HepG2 (cell line): ENCODE data around the gene ALDH18A1. TPM values are rescaled to one million over a fixed set of nuclear protein-coding genes. Genes with fewer than 3 reads are reported as not detected.

ENCODE experiments used
- ATF1 ChIP-seq: IDR thresholded peaks from 2 replicates; pipeline ENCODE4 v1.6.1; 2016; ENCODE audit warnings: mild to moderate bottlenecking, control low read depth
- ATRX ChIP-seq: sonication (generic); formaldehyde crosslinking; IDR thresholded peaks from 2 replicates; pipeline ENCODE4 v1.4.0; 2020; ENCODE audit warnings: missing genetic modification reagents, borderline replicate concordance
- BCL6 ChIP-seq: IDR thresholded peaks from 2 replicates; pipeline ENCODE4 v1.6.1; 2016; ENCODE audit warnings: missing genetic modification reagents, missing compliant biosample characterization
- DNMT1 ChIP-seq: sonication (generic); formaldehyde crosslinking; IDR thresholded peaks from 2 replicates; pipeline ENCODE4 v1.5.1; 2020; ENCODE audit warnings: mild to moderate bottlenecking, missing genetic modification reagents
- HOXA3 ChIP-seq: sonication (generic); formaldehyde crosslinking; IDR thresholded peaks from 2 replicates; pipeline ENCODE4 v1.5.0; 2020; ENCODE audit warnings: missing genetic modification reagents
- MIXL1 ChIP-seq: IDR thresholded peaks from 2 replicates; pipeline ENCODE4 v1.6.1; 2016
- PATZ1 ChIP-seq: sonication (generic); formaldehyde crosslinking; IDR thresholded peaks from 2 replicates; pipeline ENCODE4 v1.4.0; 2020; ENCODE audit warnings: missing genetic modification reagents
- PAWR ChIP-seq: sonication (generic); formaldehyde crosslinking; IDR thresholded peaks from 2 replicates; pipeline ENCODE4 v1.4.0; 2020; ENCODE audit warnings: missing genetic modification reagents, mild to moderate bottlenecking, borderline replicate concordance
- PTBP1 ChIP-seq: fragments of 200-400 bp; formaldehyde crosslinking; IDR thresholded peaks from 2 replicates; pipeline ENCODE4 v1.6.1; 2018; ENCODE audit warnings: low read length, low read depth; ENCODE audit not compliant: poor library complexity, severe bottlenecking
- RXRB ChIP-seq: IDR thresholded peaks from 2 replicates; pipeline ENCODE4 v1.6.1; 2016; ENCODE audit warnings: borderline replicate concordance, missing genetic modification reagents, missing compliant biosample characterization
- SALL1 ChIP-seq: sonication (generic); formaldehyde crosslinking; IDR thresholded peaks from 2 replicates; pipeline ENCODE4 v1.8.0; 2022; ENCODE audit warnings: mild to moderate bottlenecking, missing genetic modification reagents
- SAP130 ChIP-seq: IDR thresholded peaks from 2 replicates; pipeline ENCODE4 v1.6.1; 2016; ENCODE audit warnings: low read depth
- ZBTB26 ChIP-seq: IDR thresholded peaks from 2 replicates; pipeline ENCODE4 v1.6.1; 2016; ENCODE audit warnings: missing compliant biosample characterization, missing genetic modification reagents, borderline replicate concordance
- ZBTB7A ChIP-seq: sonication (generic); formaldehyde crosslinking; IDR thresholded peaks from 2 replicates; pipeline ENCODE4 v1.8.0; 2022; ENCODE audit warnings: mild to moderate bottlenecking, missing genetic modification reagents
- ZFX ChIP-seq: sonication (generic); formaldehyde crosslinking; IDR thresholded peaks from 2 replicates; pipeline ENCODE4 v1.4.0; 2020; ENCODE audit warnings: mild to moderate bottlenecking, low read depth, missing genetic modification reagents, moderate library complexity
- ZIK1 ChIP-seq: sonication (generic); formaldehyde crosslinking; IDR thresholded peaks from 2 replicates; pipeline ENCODE4 v1.5.0; 2020; ENCODE audit warnings: mild to moderate bottlenecking, low read depth, missing genetic modification reagents, borderline replicate concordance
- ZNF10 ChIP-seq: sonication (generic); formaldehyde crosslinking; IDR thresholded peaks from 2 replicates; pipeline ENCODE4 v1.4.0; 2020; ENCODE audit warnings: mild to moderate bottlenecking, low read depth, missing genetic modification reagents, borderline replicate concordance
- ZNF121 ChIP-seq: sonication (generic); formaldehyde crosslinking; IDR thresholded peaks from 2 replicates; pipeline ENCODE4 v1.5.0; 2020; ENCODE audit warnings: mild to moderate bottlenecking, missing genetic modification reagents
- ZNF615 ChIP-seq: sonication (generic); formaldehyde crosslinking; IDR thresholded peaks from 2 replicates; pipeline ENCODE4 v1.5.0; 2020; ENCODE audit warnings: mild to moderate bottlenecking, missing genetic modification reagents, borderline replicate concordance
- ZNF644 ChIP-seq: IDR thresholded peaks from 2 replicates; pipeline ENCODE4 v1.6.1; 2016; ENCODE audit warnings: low read depth
- ZSCAN20 ChIP-seq: sonication (generic); formaldehyde crosslinking; IDR thresholded peaks from 2 replicates; pipeline ENCODE4 v1.4.0; 2020; ENCODE audit warnings: missing genetic modification reagents, mild to moderate bottlenecking, borderline replicate concordance
- ZSCAN22 ChIP-seq: sonication (generic); formaldehyde crosslinking; IDR thresholded peaks from 2 replicates; pipeline ENCODE4 v1.4.0; 2020; ENCODE audit warnings: mild to moderate bottlenecking, missing genetic modification reagents
- polyA plus RNA-seq, 8 experiments: library from polyadenylated mRNA; depleted of rRNA in 3 of 8; stranded (reverse) in 7 of 8; unstranded in 1 of 8; fragments of >200 nt; fragmentation: Illumina TruSeq in 4 of 8; extraction: Trizol in 4 of 8; gene quantifications; 2 replicates each; pipeline versions ENCODE4 v1.2.1 to v1.2.3, GENCODE V29; 2011 to 2016; ENCODE audit warnings: low read depth in 4 of 8, missing spikeins in 1 of 8, mixed read lengths in 1 of 8; ENCODE audit not compliant: insufficient read depth in 1 of 8
- total RNA-seq, 5 experiments: library from RNA; depleted of rRNA; stranded (reverse); fragments of >200 nt; fragmentation: Illumina TruSeq; extraction: Trizol; gene quantifications; 2 replicates each; pipeline ENCODE4 v1.2.3, GENCODE V29; 2016; ENCODE audit warnings: low read depth in 1 of 5
- TF ChIP-seq, protein P1 (sequence below): IDR thresholded peaks from 2 replicates; pipeline ENCODE4 v1.6.1; 2016
- TF ChIP-seq, protein P2 (sequence below), 2 experiments: sonication (generic) in 1 of 2; formaldehyde crosslinking in 1 of 2; IDR thresholded peaks; 2 replicates each; pipeline versions ENCODE4 v1.4.0 to v1.6.1; 2018 to 2020; ENCODE audit warnings: missing genetic modification reagents in 2 of 2, borderline replicate concordance in 1 of 2, low read depth in 1 of 2, mild to moderate bottlenecking in 1 of 2, missing biosample characterization in 1 of 2
- TF ChIP-seq, protein P3 (sequence below): sonication (generic); formaldehyde crosslinking; IDR thresholded peaks from 2 replicates; pipeline ENCODE4 v1.5.1; 2020; ENCODE audit warnings: mild to moderate bottlenecking, missing genetic modification reagents, moderate library complexity

Gene ALDH18A1
- total and polyA plus RNA-seq, 2 of the 13 experiments (the other 11 are each of a cell fraction or from before 2014, with no cell fraction given) = 180 to 263 TPM

- TF ChIP-seq ZNF615 (CRISPR knock-in tag) = no peak
- TF ChIP-seq, protein P1, sequence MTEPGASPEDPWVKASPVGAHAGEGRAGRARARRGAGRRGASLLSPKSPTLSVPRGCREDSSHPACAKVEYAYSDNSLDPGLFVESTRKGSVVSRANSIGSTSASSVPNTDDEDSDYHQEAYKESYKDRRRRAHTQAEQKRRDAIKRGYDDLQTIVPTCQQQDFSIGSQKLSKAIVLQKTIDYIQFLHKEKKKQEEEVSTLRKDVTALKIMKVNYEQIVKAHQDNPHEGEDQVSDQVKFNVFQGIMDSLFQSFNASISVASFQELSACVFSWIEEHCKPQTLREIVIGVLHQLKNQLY (CRISPR knock-in tag) = no peak
- no peak for TF ChIP-seq ZIK1 (CRISPR knock-in tag)
- TF ChIP-seq PTBP1 = no peak
- no peak for TF ChIP-seq ZNF10 (CRISPR knock-in tag)
- TF ChIP-seq ZSCAN22 (CRISPR knock-in tag) = no peak
- TF ChIP-seq SALL1 (CRISPR knock-in tag) = peak; percentile 14; the same call in 1 of the 2 replicates
- peak; percentile 70 for TF ChIP-seq RXRB (CRISPR knock-in tag)
- peak; percentile 26; the same call in 1 of the 2 replicates for TF ChIP-seq HOXA3 (CRISPR knock-in tag)
- peak; percentile 65 for TF ChIP-seq MIXL1 (CRISPR knock-in tag)
- TF ChIP-seq ATRX = no peak
- TF ChIP-seq DNMT1 = no peak
- TF ChIP-seq PAWR (CRISPR knock-in tag) = no peak
- TF ChIP-seq BCL6 = peak; percentile 40; the same call in 1 of the 2 replicates
- TF ChIP-seq ZBTB7A (CRISPR knock-in tag) = no peak
- TF ChIP-seq, protein P2, sequence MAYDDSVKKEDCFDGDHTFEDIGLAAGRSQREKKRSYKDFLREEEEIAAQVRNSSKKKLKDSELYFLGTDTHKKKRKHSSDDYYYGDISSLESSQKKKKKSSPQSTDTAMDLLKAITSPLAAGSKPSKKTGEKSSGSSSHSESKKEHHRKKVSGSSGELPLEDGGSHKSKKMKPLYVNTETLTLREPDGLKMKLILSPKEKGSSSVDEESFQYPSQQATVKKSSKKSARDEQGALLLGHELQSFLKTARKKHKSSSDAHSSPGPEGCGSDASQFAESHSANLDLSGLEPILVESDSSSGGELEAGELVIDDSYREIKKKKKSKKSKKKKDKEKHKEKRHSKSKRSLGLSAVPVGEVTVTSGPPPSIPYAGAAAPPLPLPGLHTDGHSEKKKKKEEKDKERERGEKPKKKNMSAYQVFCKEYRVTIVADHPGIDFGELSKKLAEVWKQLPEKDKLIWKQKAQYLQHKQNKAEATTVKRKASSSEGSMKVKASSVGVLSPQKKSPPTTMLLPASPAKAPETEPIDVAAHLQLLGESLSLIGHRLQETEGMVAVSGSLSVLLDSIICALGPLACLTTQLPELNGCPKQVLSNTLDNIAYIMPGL (CRISPR knock-in tag; IDR thresholded peaks at IDR 0.05; ENCODE audit: borderline replicate concordance in 1 of 2, low read depth in 1 of 2) = 0 out of 4 replicates have a peak, but pooled peaks of 1 of the 2 experiments have one; percentile 29
- no peak for TF ChIP-seq ZNF121 (CRISPR knock-in tag)
- TF ChIP-seq ZFX (CRISPR knock-in tag) = peak; percentile 66
- 0 out of 2 replicates have a peak, but pooled peaks have one; percentile 33 for TF ChIP-seq PATZ1
- no peak for TF ChIP-seq ZBTB26
- peak; percentile 53 for TF ChIP-seq SAP130 (CRISPR knock-in tag)
- 0 out of 2 replicates have a peak, but pooled peaks have one; percentile 34 for TF ChIP-seq ATF1
- TF ChIP-seq ZNF644 = peak; percentile 96
- no peak for TF ChIP-seq ZSCAN20
- TF ChIP-seq, protein P3, sequence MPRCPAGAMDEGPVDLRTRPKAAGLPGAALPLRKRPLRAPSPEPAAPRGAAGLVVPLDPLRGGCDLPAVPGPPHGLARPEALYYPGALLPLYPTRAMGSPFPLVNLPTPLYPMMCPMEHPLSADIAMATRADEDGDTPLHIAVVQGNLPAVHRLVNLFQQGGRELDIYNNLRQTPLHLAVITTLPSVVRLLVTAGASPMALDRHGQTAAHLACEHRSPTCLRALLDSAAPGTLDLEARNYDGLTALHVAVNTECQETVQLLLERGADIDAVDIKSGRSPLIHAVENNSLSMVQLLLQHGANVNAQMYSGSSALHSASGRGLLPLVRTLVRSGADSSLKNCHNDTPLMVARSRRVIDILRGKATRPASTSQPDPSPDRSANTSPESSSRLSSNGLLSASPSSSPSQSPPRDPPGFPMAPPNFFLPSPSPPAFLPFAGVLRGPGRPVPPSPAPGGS (CRISPR knock-in tag) = no peak
Observed at GRCh38 chr10:95661818-95662217, 5.3 kb upstream of the ALDH18A1 start (continued).
